ENCODE data around the gene NEO1.

- no peak for TF ChIP-seq TAF1 (IDR thresholded peaks at IDR 0.05; ENCODE audit: low read depth, low read length)
- no peak for TF ChIP-seq POLR2AphosphoS5 (IDR thresholded peaks at IDR 0.05; ENCODE audit: low read depth, low read length)
- TF ChIP-seq POLR2A (IDR thresholded peaks at IDR 0.05; ENCODE audit: low read depth, low read length) = no peak
- no peak for TF ChIP-seq POU2F2 (IDR thresholded peaks at IDR 0.05; ENCODE audit: low read depth, low read length)
- TF ChIP-seq PAX5 (IDR thresholded peaks at IDR 0.05; ENCODE audit: insufficient read depth, low read length, severe bottlenecking) = no peak
- no peak for TF ChIP-seq SPI1 (IDR thresholded peaks at IDR 0.05; ENCODE audit: low read depth, low read length)
These were observed 42.9 kb upstream of the NEO1 start for GRCh38 chr15:73009066-73010056.
